HS-5 (cell line): ENCODE data around the gene C10orf143.

Experiments used
- DNase-seq: peaks from one replicate; pipeline ENCODE4 v3.0.0-alpha.2; 2012; ENCODE audit warnings: low read depth

The C10orf143 gene

GRCh38 chr10:130052193-130052592, 58.4 kb downstream of the C10orf143 start:
- no peak for DNase-seq

GRCh38 chr10:130050721-130051120, 59.9 kb downstream of the C10orf143 start:
- DNase-seq, result no peak

- no peak for DNase-seq
These were observed 60.6 kb downstream of the C10orf143 start for GRCh38 chr10:130049987-130050386.

GRCh38 chr10:130049244-130049643, 61.4 kb downstream of the C10orf143 start:
- DNase-seq, result no peak

- no peak for DNase-seq
These were observed 62.5 kb downstream of the C10orf143 start for GRCh38 chr10:130048081-130048480.

GRCh38 chr10:130047336-130047735, 63.3 kb downstream of the C10orf143 start:
- DNase-seq, result no peak

- DNase-seq, result no peak
These were observed 64.0 kb downstream of the C10orf143 start for GRCh38 chr10:130046591-130046990.

- no peak for DNase-seq
These were observed 64.8 kb downstream of the C10orf143 start for GRCh38 chr10:130045801-130046321.

- DNase-seq, result no peak
These were observed 65.5 kb downstream of the C10orf143 start for GRCh38 chr10:130045091-130045652.

GRCh38 chr10:130044067-130045061, 66.3 kb downstream of the C10orf143 start:
- DNase-seq, result no peak

GRCh38 chr10:130043491-130043890, 67.1 kb downstream of the C10orf143 start:
- no peak for DNase-seq

GRCh38 chr10:130042381-130042780, 68.2 kb downstream of the C10orf143 start:
- no peak for DNase-seq

- DNase-seq, result no peak
These were observed 68.9 kb downstream of the C10orf143 start for GRCh38 chr10:130041451-130042371.

GRCh38 chr10:130040817-130041330, 69.8 kb downstream of the C10orf143 start:
- no peak for DNase-seq

- no peak for DNase-seq
These were observed 70.3 kb downstream of the C10orf143 start for GRCh38 chr10:130040351-130040750.

GRCh38 chr10:130039141-130039540, 71.5 kb downstream of the C10orf143 start:
- no peak for DNase-seq

- no peak for DNase-seq
These were observed 72.0 kb downstream of the C10orf143 start for GRCh38 chr10:130038611-130039109.

- DNase-seq, result no peak
These were observed 72.5 kb downstream of the C10orf143 start for GRCh38 chr10:130038019-130038555.

- DNase-seq, result no peak
These were observed 73.4 kb downstream of the C10orf143 start for GRCh38 chr10:130037169-130037661.

GRCh38 chr10:130036296-130037065, 74.1 kb downstream of the C10orf143 start:
- DNase-seq, result no peak
